HG03342 (cell line): Measurements from ENCODE around the gene NPDC1.
"Not testable (repeated sequence)": the region's sequence is repeated elsewhere in the genome, so short reads cannot be mapped to it uniquely, and the experiment has no call there.

Experiments
- ATAC-seq: cut with Tn5 transposase; IDR thresholded peaks from one replicate; pipeline ENCODE4 v1.9.1; 2021; ENCODE audit warnings: mild to moderate bottlenecking, moderate library complexity; ENCODE audit not compliant: unreplicated experiment

NPDC1 gene

GRCh38 chr9:137014166-137014565, 31.8 kb downstream of the NPDC1 start:
- ATAC-seq: no peak

- ATAC-seq: no peak
Observed at GRCh38 chr9:137013571-137013940, 32.4 kb downstream of the NPDC1 start.

GRCh38 chr9:137012694-137013570, 33.0 kb downstream of the NPDC1 start:
- ATAC-seq: no peak

GRCh38 chr9:137011907-137012675, 33.9 kb downstream of the NPDC1 start:
- no peak for ATAC-seq

GRCh38 chr9:137011156-137011555, 34.8 kb downstream of the NPDC1 start:
- no peak for ATAC-seq

GRCh38 chr9:137009938-137010732, 35.8 kb downstream of the NPDC1 start:
- ATAC-seq: no peak

- no peak for ATAC-seq
Observed at GRCh38 chr9:137009217-137009616, 36.8 kb downstream of the NPDC1 start.

GRCh38 chr9:137008312-137008711, 37.7 kb downstream of the NPDC1 start:
- ATAC-seq: no peak

GRCh38 chr9:137007816-137008270, 38.1 kb downstream of the NPDC1 start:
- no peak for ATAC-seq

- no peak for ATAC-seq
Observed at GRCh38 chr9:137007108-137007815, 38.7 kb downstream of the NPDC1 start.

- no peak for ATAC-seq
Observed at GRCh38 chr9:137006116-137007003, 39.6 kb downstream of the NPDC1 start.

- ATAC-seq: not testable (repeated sequence)
Observed at GRCh38 chr9:137004285-137004684, 41.7 kb downstream of the NPDC1 start.

- no peak for ATAC-seq
Observed at GRCh38 chr9:137002646-137003041, 43.3 kb downstream of the NPDC1 start.

GRCh38 chr9:137001857-137002645, 43.9 kb downstream of the NPDC1 start:
- ATAC-seq: no peak

- peak; percentile 69 for ATAC-seq
Observed at GRCh38 chr9:137000177-137000930, 45.6 kb downstream of the NPDC1 start.

GRCh38 chr9:136997830-136998234, 48.1 kb downstream of the NPDC1 start:
- ATAC-seq: no peak

GRCh38 chr9:136997371-136997770, 48.6 kb downstream of the NPDC1 start:
- ATAC-seq: no peak
